Endodermal cell (in vitro differentiated cells): ENCODE data around the gene CACNA1F. TPM values are rescaled to one million over a fixed set of nuclear protein-coding genes. Genes with fewer than 3 reads are reported as not detected.
"Not testable (repeated sequence)": the region's sequence is repeated elsewhere in the genome, so short reads cannot be mapped to it uniquely, and the experiment has no call there.

Experiments
- DNase-seq: peaks from one replicate; pipeline ENCODE4 v3.0.0-alpha.2; 2017
- H3K27ac ChIP-seq: 2 replicates; pipeline ENCODE4 v1.5.1; 2013; ENCODE audit warnings: mild to moderate bottlenecking, low read depth, low read length, moderate library complexity
- H3K27me3 ChIP-seq: 2 replicates; pipeline ENCODE4 v1.6.1; 2013; ENCODE audit warnings: mild to moderate bottlenecking, low read length, moderate library complexity; ENCODE audit not compliant: insufficient read depth, control insufficient read depth, poor library complexity, severe bottlenecking
- H3K36me3 ChIP-seq: 2 replicates; pipeline ENCODE4 v1.7.0; 2013; ENCODE audit warnings: mild to moderate bottlenecking, low read length, moderate library complexity; ENCODE audit not compliant: control insufficient read depth, insufficient read depth
- H3K4me1 ChIP-seq: one replicate; pipeline ENCODE4 v1.7.0; 2013; ENCODE audit warnings: low read length; ENCODE audit not compliant: control insufficient read depth, insufficient read depth
- H3K4me3 ChIP-seq: 2 replicates; pipeline ENCODE4 v1.5.1; 2013; ENCODE audit warnings: mild to moderate bottlenecking, low read length, moderate library complexity
- H3K9ac ChIP-seq: 2 replicates; pipeline ENCODE4 v1.6.1; 2013; ENCODE audit warnings: mild to moderate bottlenecking, low read length, moderate library complexity; ENCODE audit not compliant: poor library complexity, severe bottlenecking; ENCODE audit errors: extremely low read depth
- H3K9me3 ChIP-seq: 2 replicates; pipeline ENCODE4 v1.6.1; 2013; ENCODE audit warnings: mild to moderate bottlenecking, low read length, moderate library complexity; ENCODE audit not compliant: control insufficient read depth
- H3K27ac Mint-ChIP-seq: 2 replicates; pipeline ENCODE4 v1.8.0; 2020; ENCODE audit warnings: mixed read lengths
- H3K27me3 Mint-ChIP-seq: 2 replicates; pipeline ENCODE4 v1.8.0; 2021; ENCODE audit warnings: mild to moderate bottlenecking, mixed read lengths; ENCODE audit not compliant: insufficient read depth
- H3K36me3 Mint-ChIP-seq: 2 replicates; pipeline ENCODE4 v1.8.0; 2020; ENCODE audit warnings: low read depth, mixed read lengths
- H3K4me1 Mint-ChIP-seq: 2 replicates; pipeline ENCODE4 v1.8.0; 2020; ENCODE audit warnings: mixed read lengths
- H3K4me3 Mint-ChIP-seq: 2 replicates; pipeline ENCODE4 v1.8.0; 2020; ENCODE audit warnings: mild to moderate bottlenecking, moderate library complexity, mixed read lengths
- H3K9me3 Mint-ChIP-seq: 2 replicates; pipeline ENCODE4 v1.8.0; 2020; ENCODE audit warnings: mild to moderate bottlenecking, mixed read lengths
- WGBS, 2 experiments: methylation state at CpG; one replicate each; pipeline versions ENCODE4 v1.1.5 to v1.1.7; 2013; ENCODE audit warnings: missing lambda C conversion rate in 2 of 2, mixed read lengths in 1 of 2; ENCODE audit not compliant: insufficient coverage in 1 of 2, insufficient read length in 1 of 2; 5-methylcytosine and 5-hydroxymethylcytosine counted together
- total RNA-seq, 2 donors: library from RNA; stranded (reverse); fragmentation: NEBNext Ultra II Directional in 1 of 2; extraction: Animal tissue kit (Norgen Biotek cat#: 25700) in 1 of 2; gene quantifications; 2 replicates in 1 of 2; 3 replicates in 1 of 2; pipeline ENCODE4 v1.2.1, GENCODE V29; 2021
- TF ChIP-seq, protein P1 (sequence below): fragments of 200-600 bp; sonication (generic); conservative IDR thresholded peaks from 2 replicates; pipeline ENCODE4 v1.5.0; 2021; ENCODE audit warnings: antibody characterized with exemption, mild to moderate bottlenecking

The CACNA1F gene
- total RNA-seq, 2 donors from 2014 or later = 0.42 to 0.70 TPM

DNA sequence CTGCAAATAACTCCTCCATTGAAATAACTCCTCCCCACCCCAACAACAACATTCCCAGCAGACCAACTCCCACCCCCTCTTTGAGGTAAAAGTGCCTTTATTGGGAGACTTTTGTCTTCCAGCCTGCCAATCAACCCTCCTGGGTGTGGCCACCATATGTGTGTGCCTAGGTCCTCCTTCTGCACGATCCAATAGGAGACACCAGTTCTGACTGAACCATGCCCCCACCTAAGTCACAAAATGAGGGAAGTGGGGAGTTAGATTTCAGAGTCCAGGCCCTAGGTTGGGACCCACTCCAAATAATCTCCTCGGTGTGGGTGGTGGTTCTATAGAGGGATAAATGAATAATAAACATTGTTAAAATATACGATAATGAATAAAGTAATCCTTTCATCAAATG lies 58.4 kb downstream of the CACNA1F start:
- Histone ChIP-seq H3K27me3 (peaks cover 32% of the 10 kb centered on the region), H3K36me3 (no peaks in the 10 kb centered on the region), H3K4me3 (no peak overlapping the region), H3K9me3 (no peaks in the 10 kb centered on the region), H3K27ac (no peak overlapping the region), H3K9ac (no peak overlapping the region), H3K4me1 (no peaks in the 10 kb centered on the region)
- WGBS, 2 experiments = no CpG with 5 or more reads among the region's 3 CpGs
- no peaks in the 10 kb centered on the region for H3K4me1 Mint-ChIP-seq
- H3K4me3 Mint-ChIP-seq = no peak overlapping the region
- peaks cover 78% of the 10 kb centered on the region for H3K9me3 Mint-ChIP-seq
- H3K27me3 Mint-ChIP-seq = peaks cover 34% of the 10 kb centered on the region
- DNase-seq = no peak
- H3K27ac Mint-ChIP-seq = no peak overlapping the region
- peaks cover 31% of the 10 kb centered on the region for H3K36me3 Mint-ChIP-seq
- TF ChIP-seq, protein P1, sequence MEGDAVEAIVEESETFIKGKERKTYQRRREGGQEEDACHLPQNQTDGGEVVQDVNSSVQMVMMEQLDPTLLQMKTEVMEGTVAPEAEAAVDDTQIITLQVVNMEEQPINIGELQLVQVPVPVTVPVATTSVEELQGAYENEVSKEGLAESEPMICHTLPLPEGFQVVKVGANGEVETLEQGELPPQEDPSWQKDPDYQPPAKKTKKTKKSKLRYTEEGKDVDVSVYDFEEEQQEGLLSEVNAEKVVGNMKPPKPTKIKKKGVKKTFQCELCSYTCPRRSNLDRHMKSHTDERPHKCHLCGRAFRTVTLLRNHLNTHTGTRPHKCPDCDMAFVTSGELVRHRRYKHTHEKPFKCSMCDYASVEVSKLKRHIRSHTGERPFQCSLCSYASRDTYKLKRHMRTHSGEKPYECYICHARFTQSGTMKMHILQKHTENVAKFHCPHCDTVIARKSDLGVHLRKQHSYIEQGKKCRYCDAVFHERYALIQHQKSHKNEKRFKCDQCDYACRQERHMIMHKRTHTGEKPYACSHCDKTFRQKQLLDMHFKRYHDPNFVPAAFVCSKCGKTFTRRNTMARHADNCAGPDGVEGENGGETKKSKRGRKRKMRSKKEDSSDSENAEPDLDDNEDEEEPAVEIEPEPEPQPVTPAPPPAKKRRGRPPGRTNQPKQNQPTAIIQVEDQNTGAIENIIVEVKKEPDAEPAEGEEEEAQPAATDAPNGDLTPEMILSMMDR = no peak

- H3K4me3 Mint-ChIP-seq, H3K27ac ChIP-seq, H3K4me3 ChIP-seq, H3K9me3 ChIP-seq, H3K4me1 ChIP-seq, H3K27ac Mint-ChIP-seq, H3K9ac ChIP-seq, H3K4me1 Mint-ChIP-seq, DNase-seq, H3K36me3 ChIP-seq: not testable (repeated sequence)
- Mint-ChIP-seq H3K9me3 (peaks cover 76% of the 10 kb centered on the region), H3K36me3 (peaks cover 24% of the 10 kb centered on the region), H3K27me3 (peaks cover 43% of the 10 kb centered on the region)
- peaks cover 38% of the 10 kb centered on the region for H3K27me3 ChIP-seq
- WGBS, 2 experiments = 91 to 100% methylated on average over 2 to 8 of the region's 8 CpGs
These were observed 59.6 kb downstream of the CACNA1F start for GRCh38 chrX:49173544-49173943.

- TF ChIP-seq, protein P1 = no peak
- Mint-ChIP-seq H3K27me3 (peaks cover 51% of the 10 kb centered on the region), H3K27ac (no peak overlapping the region), H3K9me3 (peaks cover 72% of the 10 kb centered on the region), H3K4me1 (no peaks in the 10 kb centered on the region), H3K36me3 (peaks cover 20% of the 10 kb centered on the region), H3K4me3 (peak overlapping the region; percentile 51)
- H3K4me3 ChIP-seq = peak overlapping the region; percentile 40
- no peak overlapping the region for H3K27ac ChIP-seq
- H3K9me3 ChIP-seq = no peaks in the 10 kb centered on the region
- H3K36me3 ChIP-seq = no peaks in the 10 kb centered on the region
- 23 to 40% methylated on average over 9 to 37 of the region's 37 CpGs for WGBS, 2 experiments
- H3K27me3 ChIP-seq = peaks cover 45% of the 10 kb centered on the region
- no peak for DNase-seq
- H3K4me1 ChIP-seq = no peaks in the 10 kb centered on the region
- no peak overlapping the region for H3K9ac ChIP-seq
These were observed 60.8 kb downstream of the CACNA1F start for GRCh38 chrX:49172280-49172780.

GRCh38 chrX:49171752-49172279 lies 61.3 kb downstream of the CACNA1F start, which contains the start of gene PLP2:
Gene PLP2, plus strand, starts transcription at chrX:49171898. Its CDS starts 103 bp downstream, at chrX:49172001.
- H3K4me3 Mint-ChIP-seq = peak within 1 kb of the TSS; percentile 51
- H3K27me3 Mint-ChIP-seq = peaks cover 54% of the 10 kb centered on the region
- WGBS, 2 experiments = 0 to 3% methylated on average over 5 to 46 of the region's 46 CpGs
- no peaks in the 10 kb centered on the region for H3K4me1 Mint-ChIP-seq
- TF ChIP-seq, protein P1 = no peak
- peak; percentile 57 for DNase-seq
- peaks cover 72% of the 10 kb centered on the region for H3K9me3 Mint-ChIP-seq
- Histone ChIP-seq H3K27me3 (peaks cover 50% of the 10 kb centered on the region), H3K9ac (no peak within 1 kb of the TSS), H3K4me1 (no peaks in the 10 kb centered on the region), H3K27ac (no peak within 1 kb of the TSS), H3K36me3 (no peaks in the 10 kb centered on the region), H3K9me3 (no peaks in the 10 kb centered on the region), H3K4me3 (peak within 1 kb of the TSS; percentile 40)
- H3K27ac Mint-ChIP-seq = no peak within 1 kb of the TSS
- peaks cover 19% of the 10 kb centered on the region for H3K36me3 Mint-ChIP-seq
